Liver (tissue), 9 donors: ENCODE data around the gene SKIC8. TPM values are rescaled to one million over a fixed set of nuclear protein-coding genes. Genes with fewer than 3 reads are reported as not detected.

Source experiments
- DNase-seq: peaks from one replicate; pipeline ENCODE4 v3.0.0-alpha.2; 2017; ENCODE audit warnings: low spot score
- H3K27ac ChIP-seq, 2 donors: one replicate each; pipeline ENCODE4 v1.7.0; 2013; ENCODE audit warnings: inconsistent platforms in 2 of 2, low read length in 2 of 2, control low read depth in 1 of 2, low read depth in 1 of 2, mild to moderate bottlenecking in 1 of 2
- H3K27me3 ChIP-seq, 4 donors: one replicate each; pipeline versions ENCODE4 v1.6.1 to v1.7.0; 2013; ENCODE audit warnings: low read length in 3 of 4, inconsistent platforms in 1 of 4, mild to moderate bottlenecking in 1 of 4, moderate library complexity in 1 of 4; ENCODE audit not compliant: control insufficient read depth in 4 of 4, insufficient read depth in 4 of 4
- H3K36me3 ChIP-seq, 4 donors: one replicate each; pipeline versions ENCODE4 v1.6.1 to v1.7.0; 2013; ENCODE audit warnings: low read length in 3 of 4, mild to moderate bottlenecking in 3 of 4, low read depth in 1 of 4, moderate library complexity in 1 of 4; ENCODE audit not compliant: control insufficient read depth in 4 of 4, insufficient read depth in 3 of 4
- H3K4me1 ChIP-seq, 4 donors: one replicate each; pipeline versions ENCODE4 v1.6.1 to v1.7.0; 2013; ENCODE audit warnings: low read length in 3 of 4, mild to moderate bottlenecking in 3 of 4, moderate library complexity in 1 of 4; ENCODE audit not compliant: control insufficient read depth in 4 of 4, insufficient read depth in 4 of 4
- H3K4me3 ChIP-seq, 3 donors: one replicate each; pipeline versions ENCODE4 v1.6.1 to v1.7.0; 2013; ENCODE audit warnings: low read length in 3 of 3, control low read depth in 1 of 3, low read depth in 1 of 3, mild to moderate bottlenecking in 1 of 3
- H3K9ac ChIP-seq, 2 donors: one replicate each; pipeline ENCODE4 v1.7.0; 2013; ENCODE audit warnings: low read length in 2 of 2, mild to moderate bottlenecking in 2 of 2, moderate library complexity in 2 of 2, control low read depth in 1 of 2, low read depth in 1 of 2
- H3K9me3 ChIP-seq, 4 donors: one replicate each; pipeline versions ENCODE4 v1.6.1 to v1.7.0; 2013; ENCODE audit warnings: low read length in 3 of 4; ENCODE audit not compliant: control insufficient read depth in 4 of 4
- ATF3 ChIP-seq: IDR thresholded peaks from 2 replicates; pipeline ENCODE4 v1.6.1; 2016; ENCODE audit warnings: antibody characterized with exemption
- CTCF ChIP-seq: fragments of 150-350 bp; IDR thresholded peaks from 2 replicates; pipeline ENCODE4 v1.5.1; 2017; ENCODE audit warnings: improper control_type of control experiment, low read depth, low read length; ENCODE audit not compliant: missing input control
- EGR1 ChIP-seq, 2 donors: IDR thresholded peaks; 2 replicates each; pipeline ENCODE4 v1.6.1; 2016 to 2018; ENCODE audit warnings: antibody characterized with exemption in 2 of 2, low read depth in 2 of 2
- FOXA1 ChIP-seq: IDR thresholded peaks from 2 replicates; pipeline ENCODE4 v1.6.1; 2016; ENCODE audit warnings: antibody characterized with exemption
- FOXA2 ChIP-seq: IDR thresholded peaks from 2 replicates; pipeline ENCODE4 v1.6.1; 2016; ENCODE audit warnings: antibody characterized with exemption
- GABPA ChIP-seq, 2 donors: IDR thresholded peaks in 1 of 2; conservative IDR thresholded peaks in 1 of 2; 2 replicates each; pipeline ENCODE4 v1.6.1; 2016; ENCODE audit warnings: antibody characterized with exemption in 2 of 2, mild to moderate bottlenecking in 1 of 2, moderate library complexity in 1 of 2
- HNF4A ChIP-seq, 2 donors: conservative IDR thresholded peaks; 2 replicates each; pipeline ENCODE4 v1.6.1; 2016; ENCODE audit warnings: antibody characterized with exemption in 2 of 2, mild to moderate bottlenecking in 2 of 2
- HNF4G ChIP-seq: IDR thresholded peaks from 2 replicates; pipeline ENCODE4 v1.6.1; 2016; ENCODE audit warnings: antibody characterized with exemption
- JUND ChIP-seq, 2 donors: IDR thresholded peaks; 2 replicates each; pipeline ENCODE4 v1.6.1; 2016; ENCODE audit warnings: antibody characterized with exemption in 2 of 2
- MAX ChIP-seq: IDR thresholded peaks from 2 replicates; pipeline ENCODE4 v1.6.1; 2016; ENCODE audit warnings: antibody characterized with exemption
- NR2F2 ChIP-seq: IDR thresholded peaks from 2 replicates; pipeline ENCODE4 v1.6.1; 2016; ENCODE audit warnings: antibody characterized with exemption
- RAD21 ChIP-seq, 2 donors: IDR thresholded peaks; 2 replicates each; pipeline ENCODE4 v1.6.1; 2016; ENCODE audit warnings: antibody characterized with exemption in 2 of 2, mild to moderate bottlenecking in 2 of 2
- REST ChIP-seq: IDR thresholded peaks from 2 replicates; pipeline ENCODE4 v1.6.1; 2016; ENCODE audit warnings: antibody characterized with exemption, mild to moderate bottlenecking
- RXRA ChIP-seq, 2 donors: IDR thresholded peaks; 2 replicates each; pipeline ENCODE4 v1.6.1; 2017 to 2018; ENCODE audit warnings: antibody characterized with exemption in 2 of 2, mild to moderate bottlenecking in 1 of 2
- SP1 ChIP-seq: IDR thresholded peaks from 2 replicates; pipeline ENCODE4 v1.6.1; 2018; ENCODE audit warnings: antibody characterized with exemption, mild to moderate bottlenecking
- TAF1 ChIP-seq: conservative IDR thresholded peaks from 2 replicates; pipeline ENCODE4 v1.6.1; 2016; ENCODE audit warnings: antibody characterized with exemption, mild to moderate bottlenecking
- YY1 ChIP-seq: IDR thresholded peaks from 2 replicates; pipeline ENCODE4 v1.6.1; 2016; ENCODE audit warnings: antibody characterized with exemption, mild to moderate bottlenecking
- ZBTB33 ChIP-seq: IDR thresholded peaks from 2 replicates; pipeline ENCODE4 v1.6.1; 2016; ENCODE audit warnings: antibody characterized with exemption
- WGBS: extraction: QIAGEN DNeasy Blood & Tissue Kit; methylation state at CpG from one replicate; pipeline ENCODE4 v1.1.7; 2013; 5-methylcytosine and 5-hydroxymethylcytosine counted together
- polyA plus RNA-seq, 2 donors: library from polyadenylated mRNA; stranded (reverse) in 1 of 2; unstranded in 1 of 2; fragments of 200-250 nt in 1 of 2; fragments of >200 nt in 1 of 2; fragmentation: Nextera tagmentation in 1 of 2; extraction: Ambion mirVana in 1 of 2; gene quantifications; one replicate each; pipeline versions ENCODE4 v1.2.1 to v1.2.3, GENCODE V29; 2013 to 2015
- total RNA-seq, 2 donors: library from RNA; depleted of rRNA; stranded (reverse); fragments of >200 nt; gene quantifications; one replicate each; pipeline ENCODE4 v1.2.3, GENCODE V29; 2014
- donor health status: healthy.
- donor health status: healthy.
- donor health status: healthy.
- donor health status: healthy.
- donor health status: healthy.

SKIC8 gene
- total and polyA plus RNA-seq, 4 donors = 33.4 to 48.7 (median 40.2) TPM

- WGBS = 81% methylated on average over 10 of the region's 10 CpGs
- no peaks in the 10 kb centered on the region for H3K36me3 ChIP-seq
- no peak for DNase-seq
These were observed 20.2 kb upstream of the SKIC8 start for GRCh38 chr15:78319588-78319987.

More at GRCh38 chr15:78319588-78319987, 20.2 kb upstream of the SKIC8 start:
- H3K9me3 ChIP-seq = no peaks in the 10 kb centered on the region
- H3K9ac ChIP-seq = no peak overlapping the region
- no peaks in the 10 kb centered on the region for H3K4me1 ChIP-seq
- no peaks in the 10 kb centered on the region for H3K27me3 ChIP-seq
- no peak overlapping the region for H3K27ac ChIP-seq
- TF ChIP-seq ATF3 (no peak), RAD21 (IDR thresholded peaks at IDR 0.05) (no peak), MAX (no peak), JUND (IDR thresholded peaks at IDR 0.05) (no peak), FOXA2 (no peak), HNF4G (no peak), FOXA1 (no peak), ZBTB33 (no peak), EGR1 (IDR thresholded peaks at IDR 0.05; ENCODE audit: low read depth in 2 of 2) (no peak), NR2F2 (no peak), CTCF (no peak), HNF4A (conservative IDR thresholded peaks at IDR 0.05) (no peak), RXRA (IDR thresholded peaks at IDR 0.05) (no peak), YY1 (no peak), GABPA (IDR thresholded peaks at IDR 0.05 in 1 of 2, conservative IDR thresholded peaks at IDR 0.05 in 1 of 2) (no peak), TAF1 (no peak), REST (no peak), SP1 (no peak)
- H3K4me3 ChIP-seq = no peak overlapping the region
